Activated naive CD4-positive, alpha-beta T cell treated with anti-CD3 and anti-CD28 coated beads, Interleukin-2, amount 10 ng/mL, durations not matched to agents 5 hours and 36 hours (primary cell): ENCODE data around the gene TBATA. TPM values are rescaled to one million over a fixed set of nuclear protein-coding genes. Genes with fewer than 3 reads are reported as not detected.

Experiments
- total RNA-seq, 2 experiments: library from RNA; stranded (reverse); gene quantifications; one replicate each; pipeline ENCODE4 v1.2.3, GENCODE V29; 2021

Gene TBATA
- total RNA-seq = not detected

DNA sequence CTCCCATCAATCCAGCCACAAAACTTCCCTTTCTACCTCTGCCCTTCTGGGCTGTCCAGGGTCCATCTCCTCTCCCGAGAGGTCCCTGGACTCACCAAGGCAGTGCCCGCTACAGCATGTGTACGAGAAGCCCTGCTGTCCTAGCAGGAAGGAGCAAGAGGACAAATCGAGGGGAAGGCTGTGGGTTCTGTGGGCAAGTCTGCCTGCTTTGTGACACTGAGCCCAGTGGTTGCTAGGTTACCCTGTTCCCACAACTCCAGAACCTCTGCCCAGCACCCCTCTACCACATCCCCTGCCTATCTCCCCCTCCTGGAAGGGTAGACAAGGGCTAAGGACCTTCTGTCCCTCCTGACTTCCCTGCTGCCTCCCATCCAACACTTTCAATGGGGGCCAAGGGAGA, at the start of gene TBATA:
Gene TBATA, minus strand, starts transcription at position 188 of the 400 bp plus-strand sequence. CDS start 1,998 bp downstream, outside the sequence.

GRCh38 chr10:70815504-70816219, 30.5 kb upstream of the TBATA start, which contains the start of gene SGPL1:
TSS of gene SGPL1 (plus strand) at chr10:70815948. CDS start at chr10:70816854, 906 bp downstream.

Other genes with a start within 250 kb of the TBATA start
- 10 to 100 TPM; 57.4 to 63.5 TPM for gene PRF1, start 182.6 kb downstream of the TBATA start, total RNA-seq
- not detected for gene ADAMTS14, start 112.9 kb downstream of the TBATA start, total RNA-seq
- gene SGPL1, start 30.6 kb upstream of the TBATA start, total RNA-seq = 10 to 100 TPM; 16.3 to 20.6 TPM
- gene PCBD1, start 103.2 kb upstream of the TBATA start, total RNA-seq = 10 to 100 TPM; 21.2 to 21.3 TPM